Colonic mucosa (tissue), 4 donors: ENCODE results near the gene MLPH. TPM values are rescaled to one million over a fixed set of nuclear protein-coding genes. Genes with fewer than 3 reads are reported as not detected.

Source experiments
- DNase-seq: peaks from one replicate; pipeline ENCODE4 v3.0.0-alpha.2; 2020
- H3K27ac ChIP-seq: fragments of 200-600 bp; one replicate; pipeline ENCODE4 v1.8.0; 2021
- H3K27me3 ChIP-seq: fragments of 200-600 bp; one replicate; pipeline ENCODE4 v1.8.0; 2021
- H3K36me3 ChIP-seq: fragments of 200-600 bp; one replicate; pipeline ENCODE4 v1.8.0; 2021
- H3K4me1 ChIP-seq: fragments of 200-600 bp; one replicate; pipeline ENCODE4 v1.8.0; 2021; ENCODE audit warnings: mild to moderate bottlenecking
- H3K4me3 ChIP-seq: fragments of 200-600 bp; one replicate; pipeline ENCODE4 v1.8.0; 2021
- H3K9ac ChIP-seq, 2 donors: one replicate each; pipeline ENCODE4 v1.7.0; 2013; ENCODE audit warnings: control low read depth in 2 of 2, low read depth in 2 of 2, low read length in 2 of 2
- H3K9me3 ChIP-seq: fragments of 200-600 bp; one replicate; pipeline ENCODE4 v1.8.0; 2021
- CTCF ChIP-seq: fragments of 200-600 bp; IDR thresholded peaks from one replicate; pipeline ENCODE4 v1.8.0; 2022; ENCODE audit warnings: antibody characterized with exemption, mild to moderate bottlenecking
- intact Hi-C: fragments of 100-400 bp; cut with DNase I; formaldehyde crosslinking; loops from one replicate; pipeline ENCODE4 v1.14.1; 2022
- total RNA-seq, 2 donors: library from RNA; stranded (reverse); fragmentation: NEBNext Ultra II Directional in 1 of 2; extraction: Animal tissue kit (Norgen Biotek cat#: 25700) in 1 of 2; gene quantifications; one replicate each; pipeline ENCODE4 v1.2.1, GENCODE V29; 2021
- donor health status: healthy.
- donor health status: DM: no; HTN: no; CAD: no.
- donor health status: DM: no; HTN: no; CAD: no.

Gene MLPH
- total RNA-seq, 2 donors from 2014 or later = 87.9 to 111 TPM

- intact Hi-C loops = no loop called here
- Histone ChIP-seq H3K27me3 (no peaks in the 10 kb centered on the region), H3K4me1 (no peaks in the 10 kb centered on the region), H3K9me3 (no peaks in the 10 kb centered on the region), H3K36me3 (no peaks in the 10 kb centered on the region), H3K9ac (no peak overlapping the region), H3K27ac (no peak overlapping the region), H3K4me3 (no peak overlapping the region)
- TF ChIP-seq CTCF = no peak
- DNase-seq = no peak
These were observed 28.5 kb upstream of the MLPH start for GRCh38 chr2:237458519-237458918.

GRCh38 chr2:237459226-237459625, 27.8 kb upstream of the MLPH start:
- intact Hi-C loops = no loop called here
- Histone ChIP-seq H3K27me3 (no peaks in the 10 kb centered on the region), H3K36me3 (no peaks in the 10 kb centered on the region), H3K4me1 (no peaks in the 10 kb centered on the region), H3K27ac (no peak overlapping the region), H3K4me3 (no peak overlapping the region), H3K9ac (no peak overlapping the region), H3K9me3 (no peaks in the 10 kb centered on the region)
- TF ChIP-seq CTCF = no peak
- DNase-seq = no peak

- TF ChIP-seq CTCF = no peak
- Histone ChIP-seq H3K27ac (no peak overlapping the region), H3K27me3 (no peaks in the 10 kb centered on the region), H3K9ac (no peak overlapping the region), H3K36me3 (no peaks in the 10 kb centered on the region), H3K4me1 (no peaks in the 10 kb centered on the region), H3K4me3 (no peak overlapping the region), H3K9me3 (no peaks in the 10 kb centered on the region)
- DNase-seq = no peak
- intact Hi-C loops = no loop called here
These were observed 27.3 kb upstream of the MLPH start for GRCh38 chr2:237459741-237460174.

- no peak overlapping the region for H3K4me3 ChIP-seq
- no peaks in the 10 kb centered on the region for H3K27me3 ChIP-seq
- no peaks in the 10 kb centered on the region for H3K9me3 ChIP-seq
- H3K4me1 ChIP-seq = no peaks in the 10 kb centered on the region
- DNase-seq = no peak
- no peak overlapping the region for H3K9ac ChIP-seq
- H3K27ac ChIP-seq = no peak overlapping the region
- no peaks in the 10 kb centered on the region for H3K36me3 ChIP-seq
- intact Hi-C loops = no loop called here
- TF ChIP-seq CTCF = no peak
These were observed 22.2 kb upstream of the MLPH start for GRCh38 chr2:237464757-237465391.

- intact Hi-C loops = no loop called here
- TF ChIP-seq CTCF = no peak
- Histone ChIP-seq H3K9ac (no peak overlapping the region), H3K9me3 (no peaks in the 10 kb centered on the region), H3K27me3 (no peaks in the 10 kb centered on the region), H3K4me3 (no peak overlapping the region), H3K36me3 (no peaks in the 10 kb centered on the region), H3K27ac (no peak overlapping the region), H3K4me1 (no peaks in the 10 kb centered on the region)
- no peak for DNase-seq
These were observed 21.4 kb upstream of the MLPH start for GRCh38 chr2:237465515-237466148.
